Mesendoderm (in vitro differentiated cells): ENCODE data around the gene DNAJC19.
"Not testable (repeated sequence)": the region's sequence is repeated elsewhere in the genome, so short reads cannot be mapped to it uniquely, and the experiment has no call there.

Experiments
- DNase-seq: peaks from one replicate; pipeline ENCODE4 v3.0.0; 2013
- H2AK5ac ChIP-seq: 2 replicates; pipeline ENCODE4 v1.6.1; 2013; ENCODE audit warnings: low read length, inconsistent platforms
- H2BK120ac ChIP-seq: 2 replicates; pipeline ENCODE4 v1.6.1; 2013; ENCODE audit warnings: low read depth, mild to moderate bottlenecking, low read length, moderate library complexity, mixed read lengths
- H2BK15ac ChIP-seq: replicated peaks from 2 replicates; pipeline ENCODE4 v1.6.1; 2013; ENCODE audit warnings: low read depth, mild to moderate bottlenecking, moderate library complexity
- H2BK5ac ChIP-seq: 2 replicates; pipeline ENCODE4 v1.6.1; 2013; ENCODE audit warnings: low read length, inconsistent platforms
- H3K18ac ChIP-seq: 2 replicates; pipeline ENCODE4 v1.6.1; 2013; ENCODE audit warnings: mild to moderate bottlenecking, low read length, mixed read lengths
- H3K23ac ChIP-seq: one replicate; pipeline ENCODE4 v1.6.1; 2013; ENCODE audit warnings: low read length
- H3K27ac ChIP-seq: 2 replicates; pipeline ENCODE4 v1.5.1; 2013; ENCODE audit warnings: low read depth, mild to moderate bottlenecking, inconsistent platforms, low read length, moderate library complexity
- H3K27me3 ChIP-seq: 2 replicates; pipeline ENCODE4 v1.6.1; 2013; ENCODE audit warnings: low read length, control low read depth, mild to moderate bottlenecking, inconsistent platforms; ENCODE audit not compliant: insufficient read depth, poor library complexity
- H3K36me3 ChIP-seq: 2 replicates; pipeline ENCODE4 v1.6.1; 2013; ENCODE audit warnings: low read length, inconsistent platforms; ENCODE audit not compliant: control insufficient read depth, insufficient read depth
- H3K4ac ChIP-seq: one replicate; pipeline ENCODE4 v1.6.1; 2013; ENCODE audit warnings: low read depth, mild to moderate bottlenecking, low read length, moderate library complexity
- H3K4me1 ChIP-seq: 2 replicates; pipeline ENCODE4 v1.6.1; 2013; ENCODE audit warnings: low read depth, low read length, inconsistent platforms; ENCODE audit not compliant: control insufficient read depth
- H3K4me2 ChIP-seq: 2 replicates; pipeline ENCODE4 v1.6.1; 2013; ENCODE audit warnings: low read length
- H3K4me3 ChIP-seq: 2 replicates; pipeline ENCODE4 v1.5.1; 2013; ENCODE audit warnings: mild to moderate bottlenecking, low read length
- H3K56ac ChIP-seq: one replicate; pipeline ENCODE4 v1.6.1; 2013; ENCODE audit warnings: low read length
- H3K79me1 ChIP-seq: 2 replicates; pipeline ENCODE4 v1.6.1; 2013; ENCODE audit warnings: low read length, inconsistent platforms
- H3K79me2 ChIP-seq: 2 replicates; pipeline ENCODE4 v1.6.1; 2013; ENCODE audit warnings: mild to moderate bottlenecking, low read length; ENCODE audit not compliant: control insufficient read depth, insufficient read depth
- H3K9ac ChIP-seq: 2 replicates; pipeline ENCODE4 v1.6.1; 2013; ENCODE audit warnings: low read length, inconsistent platforms
- H4K5ac ChIP-seq: one replicate; pipeline ENCODE4 v1.6.1; 2013; ENCODE audit warnings: low read length
- H4K8ac ChIP-seq: one replicate; pipeline ENCODE4 v1.6.1; 2013; ENCODE audit warnings: low read depth, mild to moderate bottlenecking, control low read depth, low read length, moderate library complexity
- WGBS: extraction: QIAGEN DNeasy Blood & Tissue Kit; methylation state at CpG from one replicate; pipeline ENCODE4 v1.1.7; 2013; ENCODE audit warnings: low lambda C conversion rate, missing lambda C conversion rate; ENCODE audit not compliant: insufficient coverage; ENCODE audit errors: extremely low coverage; 5-methylcytosine and 5-hydroxymethylcytosine counted together

DNAJC19 gene

GRCh38 chr3:180987344-180987743, 2.2 kb downstream of the DNAJC19 start:
- H2BK120ac ChIP-seq: no peak overlapping the region
- H3K27ac ChIP-seq: no peak overlapping the region
- H3K79me1 ChIP-seq: peaks cover 3% of the 10 kb centered on the region
- WGBS: no CpG with 5 or more reads among the region's 2 CpGs
- no peak overlapping the region for H3K56ac ChIP-seq
- H4K5ac ChIP-seq: no peak overlapping the region
- H3K23ac ChIP-seq: no peak overlapping the region
- H2BK5ac ChIP-seq: no peak overlapping the region
- H2BK15ac ChIP-seq: no peak overlapping the region
- no peak overlapping the region for H2AK5ac ChIP-seq
- H3K9ac ChIP-seq: no peak overlapping the region
- no peak overlapping the region for H3K4me3 ChIP-seq
- H3K27me3 ChIP-seq: no peaks in the 10 kb centered on the region
- no peaks in the 10 kb centered on the region for H3K4me1 ChIP-seq
- no peaks in the 10 kb centered on the region for H3K36me3 ChIP-seq
- no peak overlapping the region for H3K4me2 ChIP-seq
- H3K18ac ChIP-seq: no peak overlapping the region
- peaks cover 2% of the 10 kb centered on the region for H3K79me2 ChIP-seq
- no peak overlapping the region for H3K4ac ChIP-seq
- H4K8ac ChIP-seq: no peak overlapping the region
- DNase-seq: no peak

- not testable (repeated sequence) for H3K23ac ChIP-seq, H4K8ac ChIP-seq, H3K27ac ChIP-seq, H3K4me2 ChIP-seq, H3K36me3 ChIP-seq, H2BK120ac ChIP-seq, H3K79me2 ChIP-seq, H3K4ac ChIP-seq, H2BK5ac ChIP-seq, DNase-seq, H2AK5ac ChIP-seq, H3K79me1 ChIP-seq, H3K4me3 ChIP-seq, H3K4me1 ChIP-seq, H3K9ac ChIP-seq, H3K18ac ChIP-seq, H4K5ac ChIP-seq, H3K56ac ChIP-seq, H2BK15ac ChIP-seq, H3K27me3 ChIP-seq
- WGBS: no CpG with 5 or more reads among the region's 10 CpGs
Measured at GRCh38 chr3:180986366-180986765, 3.2 kb downstream of the DNAJC19 start.

GRCh38 chr3:180983136-180983535, 6.4 kb downstream of the DNAJC19 start:
- Histone ChIP-seq H3K23ac (no peak overlapping the region), H3K18ac (no peak overlapping the region), H3K27me3 (no peaks in the 10 kb centered on the region), H3K56ac (no peak overlapping the region), H3K4me2 (no peak overlapping the region), H2AK5ac (no peak overlapping the region), H3K4me3 (no peak overlapping the region), H3K4ac (no peak overlapping the region), H4K5ac (no peak overlapping the region), H3K36me3 (no peaks in the 10 kb centered on the region), H2BK5ac (no peak overlapping the region), H3K4me1 (no peaks in the 10 kb centered on the region), H3K79me2 (no peaks in the 10 kb centered on the region), H3K9ac (no peak overlapping the region), H2BK15ac (no peak overlapping the region), H3K27ac (no peak overlapping the region), H3K79me1 (peaks cover 1% of the 10 kb centered on the region), H2BK120ac (no peak overlapping the region), H4K8ac (no peak overlapping the region)
- DNase-seq: no peak
- WGBS: no CpG with 5 or more reads among the region's 2 CpGs

GRCh38 chr3:180981912-180982311, 7.6 kb downstream of the DNAJC19 start:
- Histone ChIP-seq H3K27me3 (no peaks in the 10 kb centered on the region), H3K4me2 (no peak overlapping the region), H3K27ac (no peak overlapping the region), H3K4me3 (no peak overlapping the region), H3K18ac (no peak overlapping the region), H3K79me1 (no peaks in the 10 kb centered on the region), H2BK5ac (no peak overlapping the region), H3K9ac (no peak overlapping the region), H3K23ac (no peak overlapping the region), H3K36me3 (no peaks in the 10 kb centered on the region), H4K5ac (no peak overlapping the region), H3K56ac (no peak overlapping the region), H2AK5ac (no peak overlapping the region), H4K8ac (no peak overlapping the region), H2BK15ac (no peak overlapping the region), H3K4ac (no peak overlapping the region), H3K79me2 (no peaks in the 10 kb centered on the region), H3K4me1 (no peaks in the 10 kb centered on the region), H2BK120ac (no peak overlapping the region)
- no peak for DNase-seq
- no CpG with 5 or more reads among the region's 2 CpGs for WGBS

GRCh38 chr3:180980611-180981010, 8.9 kb downstream of the DNAJC19 start:
- Histone ChIP-seq H3K18ac (no peak overlapping the region), H3K9ac (no peak overlapping the region), H4K8ac (no peak overlapping the region), H4K5ac (no peak overlapping the region), H2BK15ac (no peak overlapping the region), H3K79me2 (no peaks in the 10 kb centered on the region), H3K4me2 (no peak overlapping the region), H2BK5ac (no peak overlapping the region), H3K4me3 (no peak overlapping the region), H3K4me1 (no peaks in the 10 kb centered on the region), H3K27ac (no peak overlapping the region), H3K36me3 (no peaks in the 10 kb centered on the region), H2AK5ac (no peak overlapping the region), H3K27me3 (no peaks in the 10 kb centered on the region), H3K56ac (no peak overlapping the region), H3K4ac (no peak overlapping the region), H2BK120ac (no peak overlapping the region), H3K23ac (no peak overlapping the region), H3K79me1 (no peaks in the 10 kb centered on the region)
- no peak for DNase-seq

GRCh38 chr3:180979961-180980360, 9.6 kb downstream of the DNAJC19 start:
- Histone ChIP-seq H2BK120ac (no peak overlapping the region), H4K8ac (no peak overlapping the region), H2BK5ac (no peak overlapping the region), H3K4me3 (no peak overlapping the region), H3K79me2 (no peaks in the 10 kb centered on the region), H3K4ac (no peak overlapping the region), H4K5ac (no peak overlapping the region), H3K4me2 (no peak overlapping the region), H3K27ac (no peak overlapping the region), H3K18ac (no peak overlapping the region), H2AK5ac (no peak overlapping the region), H3K27me3 (no peaks in the 10 kb centered on the region), H3K79me1 (no peaks in the 10 kb centered on the region), H3K56ac (no peak overlapping the region), H3K23ac (no peak overlapping the region), H3K4me1 (no peaks in the 10 kb centered on the region), H3K36me3 (no peaks in the 10 kb centered on the region), H3K9ac (no peak overlapping the region), H2BK15ac (no peak overlapping the region)
- DNase-seq: no peak
